GM12801 (cell line): ENCODE measurements around the gene C11orf24.

ENCODE experiments used
- CTCF ChIP-seq: IDR thresholded peaks from one replicate; pipeline ENCODE4 v1.5.1; 2011; ENCODE audit warnings: control low read depth; ENCODE audit not compliant: insufficient read length; ENCODE audit errors: extremely low read depth

The C11orf24 gene

GRCh38 chr11:68282861-68283230, 11.1 kb upstream of the C11orf24 start:
- no peak for TF ChIP-seq CTCF

GRCh38 chr11:68282141-68282860, 10.5 kb upstream of the C11orf24 start:
- TF ChIP-seq CTCF, result no peak

GRCh38 chr11:68279676-68280075, 7.9 kb upstream of the C11orf24 start:
- TF ChIP-seq CTCF, result no peak

- TF ChIP-seq CTCF, result no peak
Observed at GRCh38 chr11:68276861-68277260, 5.1 kb upstream of the C11orf24 start.

GRCh38 chr11:68275721-68276507, 4.1 kb upstream of the C11orf24 start:
- no peak for TF ChIP-seq CTCF

- TF ChIP-seq CTCF, result no peak
Observed at GRCh38 chr11:68274306-68274705, 2.5 kb upstream of the C11orf24 start.

- no peak for TF ChIP-seq CTCF
Observed at GRCh38 chr11:68273026-68273738, 1.4 kb upstream of the C11orf24 start.
